HG03108 (cell line): ENCODE data around the gene ADAMTS5.

Experiments used
- ATAC-seq: cut with Tn5 transposase; IDR thresholded peaks from one replicate; pipeline ENCODE4 v1.9.1; 2021; ENCODE audit warnings: moderate library complexity; ENCODE audit not compliant: unreplicated experiment

Gene ADAMTS5

DNA sequence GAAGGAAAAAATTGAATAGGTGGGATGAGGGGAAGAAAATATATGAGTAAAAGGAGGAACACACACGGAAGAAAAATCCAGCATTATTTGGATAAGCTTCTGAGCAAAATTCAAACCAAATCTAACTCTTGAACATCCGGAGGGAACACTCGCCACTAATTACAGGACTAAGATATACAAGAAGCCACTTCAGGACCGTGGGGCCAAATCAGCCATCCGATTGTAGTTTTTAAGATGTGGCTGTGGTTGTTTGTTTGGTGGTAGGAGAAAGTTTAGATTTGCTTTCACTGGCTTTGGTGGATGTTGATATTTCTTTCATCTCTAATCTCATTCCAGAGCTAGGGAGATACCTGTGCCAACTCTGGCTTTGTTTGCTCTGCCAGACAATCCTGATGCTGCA, 78.0 kb downstream of the ADAMTS5 start:
- no peak for ATAC-seq

DNA sequence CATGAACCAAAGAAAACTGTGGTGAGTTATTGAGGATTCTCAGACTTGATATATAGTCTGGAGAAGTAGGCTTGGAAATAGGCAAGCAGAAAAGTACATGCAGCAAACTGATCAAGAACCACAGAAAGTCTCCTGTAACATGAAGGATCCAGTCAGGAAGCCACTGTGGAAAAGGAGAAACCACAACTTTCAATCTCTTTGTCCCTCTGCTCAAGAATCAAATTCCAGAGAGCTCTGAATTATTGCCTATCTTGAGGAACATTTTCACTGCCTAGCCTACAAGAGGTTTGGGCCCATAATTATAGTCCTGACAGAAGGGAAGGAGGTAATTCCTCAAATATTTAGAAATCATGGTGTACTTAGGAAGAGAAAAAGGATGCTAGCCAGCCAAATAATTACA, 78.6 kb downstream of the ADAMTS5 start:
- no peak for ATAC-seq

- no peak for ATAC-seq
Measured at GRCh38 chr21:26887251-26887650, 79.6 kb downstream of the ADAMTS5 start.

GRCh38 chr21:26884436-26884835, 82.5 kb downstream of the ADAMTS5 start:
- ATAC-seq = no peak

DNA sequence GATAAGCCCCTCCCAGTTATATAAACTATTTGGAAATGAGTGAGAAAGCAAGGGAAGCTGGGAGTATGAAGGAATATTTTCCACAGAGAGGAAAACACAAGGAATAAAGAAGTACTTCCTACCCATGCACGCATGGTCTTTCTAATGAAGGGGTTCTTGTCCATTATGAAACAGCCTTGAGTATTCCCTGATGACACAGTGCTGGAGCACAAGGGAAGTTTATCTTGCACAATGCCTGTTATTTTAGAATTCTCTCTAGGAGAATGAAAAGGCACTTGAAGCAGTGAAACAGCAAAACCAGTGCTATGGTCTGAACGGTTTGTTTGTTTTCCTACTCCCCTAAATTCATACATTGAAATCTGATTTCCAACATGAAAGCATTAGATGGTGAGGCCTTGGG, 83.1 kb downstream of the ADAMTS5 start:
- no peak for ATAC-seq

DNA sequence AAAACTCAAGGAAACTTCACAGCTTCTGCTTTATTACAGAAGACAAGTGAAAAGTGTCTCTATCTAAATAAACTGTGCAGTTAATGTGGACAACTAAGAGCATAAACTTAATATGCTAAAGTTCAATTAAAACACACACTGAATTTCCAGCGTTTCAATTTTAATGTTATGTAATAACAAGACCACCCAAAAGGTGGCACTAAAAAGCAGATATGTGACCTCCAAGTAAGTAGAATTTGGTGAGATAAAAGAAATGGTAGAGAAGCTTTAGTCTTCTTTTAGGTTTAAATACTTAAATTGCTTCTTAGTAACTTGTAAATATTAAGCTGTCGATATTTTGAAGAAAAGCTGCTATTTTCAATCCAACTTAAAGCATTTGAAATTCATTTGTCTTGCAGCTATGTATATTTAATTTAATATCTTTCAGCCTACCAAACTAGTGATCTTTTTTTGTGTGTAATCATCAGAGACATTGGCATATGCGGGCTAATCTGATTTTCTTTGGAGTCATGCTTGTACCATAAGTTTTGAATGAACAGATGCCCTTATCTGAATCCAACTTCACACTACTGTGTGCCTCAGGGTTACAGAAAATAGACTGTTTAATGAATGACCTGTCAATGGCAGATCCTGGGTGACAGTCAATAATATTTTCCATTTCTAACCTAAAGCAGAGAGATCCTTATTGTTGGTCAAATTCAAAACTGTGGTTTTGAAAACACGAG, 85.2 kb downstream of the ADAMTS5 start:
- ATAC-seq = no peak

DNA sequence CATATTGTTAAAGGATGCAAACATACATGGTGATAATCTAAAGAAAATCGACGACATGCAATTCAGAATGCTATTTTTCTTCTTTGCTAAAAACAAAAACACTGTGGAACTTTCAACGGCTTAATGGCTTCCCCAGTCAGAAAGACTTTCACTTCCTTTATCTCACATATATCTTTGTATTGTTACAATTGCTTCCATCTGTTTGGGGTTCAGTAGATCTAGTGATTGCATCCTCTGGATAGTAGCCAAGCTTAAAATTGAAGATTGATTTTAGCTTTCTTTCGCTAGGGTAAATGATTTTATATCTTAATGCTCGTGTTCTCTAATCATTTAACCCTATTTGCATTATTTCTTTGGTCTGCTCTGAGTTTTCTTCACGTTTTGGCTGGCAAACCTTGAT, 89.9 kb downstream of the ADAMTS5 start:
- ATAC-seq = no peak

GRCh38 chr21:26874347-26874746, 92.5 kb downstream of the ADAMTS5 start:
- ATAC-seq = no peak
